ENCODE data around the gene FBXW4. TPM values are rescaled to one million over a fixed set of nuclear protein-coding genes. Genes with fewer than 3 reads are reported as not detected.
A peak's percentile ranks its signal among the peaks of the same experiment; 100 is the strongest.

Gene FBXW4
- total RNA-seq, 1 donor from 2014 or later = 29.4 TPM

GRCh38 chr10:101696632-101697031 lies 1.7 kb upstream of the FBXW4 start:
- DNase-seq (ENCODE audit: low read depth in 2 of 2) = no peak

- no peak for DNase-seq (ENCODE audit: low read depth in 2 of 2)
These were observed 477 bp upstream of the FBXW4 start for GRCh38 chr10:101695404-101695890.

GRCh38 chr10:101693978-101694673 lies 844 bp downstream of the FBXW4 start:
- peak; percentile 56 to 60 for DNase-seq (ENCODE audit: low read depth in 2 of 2)

GRCh38 chr10:101693651-101693977 lies 1.4 kb downstream of the FBXW4 start:
- DNase-seq (ENCODE audit: low read depth in 2 of 2) = peak; percentile 24 to 54

- no peak for DNase-seq (ENCODE audit: low read depth in 2 of 2)
These were observed 3.9 kb downstream of the FBXW4 start for GRCh38 chr10:101691081-101691480.

GRCh38 chr10:101690461-101690860 lies 4.5 kb downstream of the FBXW4 start:
- no peak for DNase-seq (ENCODE audit: low read depth in 2 of 2)

GRCh38 chr10:101687071-101687658 lies 7.8 kb downstream of the FBXW4 start:
- no peak for DNase-seq (ENCODE audit: low read depth in 2 of 2)

DNA sequence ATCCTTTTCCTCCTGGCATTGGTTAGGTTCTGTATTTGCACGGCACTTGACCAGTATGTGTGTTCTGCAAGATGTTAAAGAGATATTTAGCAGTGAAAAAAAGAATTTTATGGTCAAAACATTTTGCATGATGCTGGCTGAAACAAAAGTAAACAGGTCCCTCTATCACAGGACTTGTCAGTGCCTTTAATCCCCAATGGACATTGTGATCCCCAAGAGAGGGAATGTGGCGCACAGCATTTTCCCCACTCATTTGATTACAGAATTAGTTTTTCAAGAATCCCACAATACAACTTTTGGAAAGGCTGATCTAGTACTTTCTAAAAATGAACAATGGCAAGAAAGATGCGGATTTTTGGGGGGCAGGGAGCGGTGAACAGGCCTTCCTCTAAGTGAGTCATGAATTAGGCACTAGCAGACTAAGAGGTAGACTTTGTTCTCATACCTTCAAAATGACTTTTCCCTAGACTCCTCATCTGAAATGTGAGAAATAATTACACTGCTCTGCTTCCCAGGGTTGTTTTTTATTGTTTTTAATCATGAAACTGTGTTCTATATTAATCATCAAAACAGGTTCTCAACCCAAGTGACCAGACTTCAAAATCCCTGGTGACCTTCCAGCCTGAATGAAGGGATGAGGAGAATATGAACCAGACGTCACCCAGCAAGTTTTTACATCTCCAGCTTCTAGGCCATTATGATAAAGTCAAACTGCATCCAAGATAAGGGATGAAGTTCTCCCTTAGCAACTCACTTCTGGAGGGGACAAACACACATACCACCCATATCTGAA lies 8.6 kb downstream of the FBXW4 start:
- DNase-seq (ENCODE audit: low read depth in 2 of 2) = peak in 1 of 2 donors; percentile 8

DNA sequence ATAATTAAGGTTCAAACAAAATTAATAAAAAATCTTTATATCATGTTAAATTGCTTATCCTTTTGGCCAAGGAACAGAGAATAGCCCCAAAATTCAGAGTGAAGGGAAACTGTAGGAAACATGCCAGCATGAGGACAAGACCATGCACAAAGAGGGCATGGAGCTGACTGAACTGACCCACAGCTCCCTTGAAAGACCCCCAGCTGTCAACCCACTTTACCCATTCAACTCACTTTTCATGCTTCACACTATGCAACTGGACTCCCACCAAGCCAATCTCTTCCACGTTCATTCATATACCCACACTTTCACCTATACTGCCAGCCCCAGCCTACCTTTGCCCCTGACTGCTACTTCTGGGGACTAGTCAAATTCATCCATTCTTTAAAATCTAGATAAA lies 10.2 kb downstream of the FBXW4 start:
- DNase-seq (ENCODE audit: low read depth in 2 of 2) = no peak

DNA sequence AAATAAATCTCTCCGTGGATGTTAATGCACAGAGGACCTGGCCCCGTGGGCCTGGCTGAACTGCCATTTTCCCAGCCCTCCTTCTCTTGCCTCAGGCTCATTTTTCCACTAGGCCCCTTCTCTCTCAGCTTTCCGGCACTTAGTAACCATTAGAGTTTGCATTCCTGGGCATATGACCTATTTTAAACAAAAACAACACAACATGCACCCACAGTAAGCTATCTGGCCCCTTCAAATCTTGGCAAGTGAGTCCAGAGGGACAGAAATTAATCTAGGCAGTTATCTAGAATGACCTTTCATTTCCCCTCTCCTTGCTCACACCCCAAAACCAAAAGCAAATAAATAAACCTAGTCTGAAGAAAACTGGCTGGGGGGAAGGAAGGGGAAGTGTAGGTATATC lies 11.7 kb downstream of the FBXW4 start:
- DNase-seq (ENCODE audit: low read depth in 2 of 2) = no peak

GRCh38 chr10:101682172-101682825 lies 12.7 kb downstream of the FBXW4 start:
- peak; percentile 20 to 32 for DNase-seq (ENCODE audit: low read depth in 2 of 2)

DNA sequence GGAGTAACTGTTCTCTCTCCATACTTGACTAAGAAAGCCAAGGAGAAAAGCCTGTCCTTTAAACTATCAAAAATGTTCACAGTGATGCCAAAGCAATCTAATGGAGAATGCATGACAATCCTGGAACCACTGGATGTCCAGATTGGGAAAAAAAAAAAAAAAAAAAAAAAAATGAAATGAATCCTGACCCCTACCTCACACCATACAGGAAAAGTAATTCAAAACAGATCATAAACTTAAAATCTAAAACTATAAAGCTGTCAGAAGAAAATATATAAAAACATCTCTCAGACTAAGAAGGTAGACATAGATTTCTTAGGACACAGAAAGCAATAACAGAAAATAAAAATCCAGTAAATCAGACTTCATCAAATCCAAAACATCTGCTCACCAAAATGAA lies 18.4 kb downstream of the FBXW4 start:
- DNase-seq (ENCODE audit: low read depth in 2 of 2) = peak in 1 of 2 donors; percentile 9

- no peak for DNase-seq (ENCODE audit: low read depth in 2 of 2)
These were observed 19.9 kb downstream of the FBXW4 start for GRCh38 chr10:101675115-101675514.

DNA sequence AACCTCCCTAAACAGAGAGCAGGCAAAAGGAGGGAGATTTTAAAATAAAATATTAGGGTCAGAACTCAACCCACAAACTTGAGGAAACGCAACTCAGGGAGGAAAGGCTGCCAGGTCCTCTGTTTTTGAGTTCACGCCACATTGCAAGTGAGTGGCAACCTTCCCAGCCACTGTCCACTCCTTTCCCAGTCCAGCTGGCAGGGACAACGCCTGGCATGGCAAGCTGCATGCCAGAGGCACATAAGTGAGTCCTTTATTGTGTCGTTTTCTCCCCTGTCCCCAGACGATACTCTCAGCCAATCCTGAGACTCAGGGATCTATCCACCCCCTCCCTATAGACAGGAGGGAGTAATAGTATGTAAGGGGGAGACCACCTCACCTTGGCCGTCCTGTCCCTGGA lies 22.4 kb downstream of the FBXW4 start:
- DNase-seq (ENCODE audit: low read depth in 2 of 2) = no peak

DNA sequence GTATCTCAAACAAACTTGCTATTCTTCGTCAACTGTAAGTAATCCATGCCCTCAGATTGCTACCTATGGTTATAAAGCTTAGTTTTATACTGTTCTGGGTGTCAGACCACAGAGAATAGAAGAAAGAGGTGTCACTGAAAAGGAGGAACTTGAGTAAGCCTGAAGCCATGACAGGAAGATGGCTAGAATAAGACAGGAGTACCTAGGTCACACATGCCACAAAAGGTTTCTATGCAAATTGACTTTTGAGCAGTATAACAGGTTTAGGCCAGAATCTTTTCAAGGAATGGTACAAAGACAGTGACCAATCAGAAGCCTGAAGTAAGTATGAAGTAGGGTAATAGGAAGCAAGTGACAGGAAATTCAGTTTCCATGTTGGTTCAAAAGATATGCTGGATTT lies 23.5 kb downstream of the FBXW4 start:
- DNase-seq (ENCODE audit: low read depth in 2 of 2) = no peak

- no peak for DNase-seq (ENCODE audit: low read depth in 2 of 2)
These were observed 24.3 kb downstream of the FBXW4 start for GRCh38 chr10:101670635-101671034.

DNA sequence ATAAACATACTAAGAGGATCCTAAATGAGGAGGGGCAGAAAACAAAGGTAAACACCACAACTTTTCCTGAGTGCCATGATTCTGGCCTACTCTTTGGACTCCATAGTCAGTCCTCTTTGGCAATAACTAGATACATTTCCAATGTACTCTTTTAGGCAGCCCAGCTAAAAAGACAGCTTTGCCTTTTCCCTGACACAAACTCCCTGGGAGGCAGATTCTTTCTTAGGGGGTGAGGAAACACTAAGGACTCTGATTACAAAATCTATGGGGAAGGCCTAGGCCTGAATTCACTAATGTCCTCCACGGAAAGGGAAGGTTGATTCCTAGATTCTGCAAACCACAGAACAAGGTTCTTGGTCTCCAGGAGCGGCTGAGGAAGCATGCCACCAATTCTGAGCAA lies 25.8 kb downstream of the FBXW4 start:
- DNase-seq (ENCODE audit: low read depth in 2 of 2) = no peak

- DNase-seq (ENCODE audit: low read depth in 2 of 2) = no peak
These were observed 26.4 kb downstream of the FBXW4 start for GRCh38 chr10:101668566-101668965.

- DNase-seq (ENCODE audit: low read depth in 2 of 2) = no peak
These were observed 28.9 kb downstream of the FBXW4 start for GRCh38 chr10:101666083-101666482.

DNA sequence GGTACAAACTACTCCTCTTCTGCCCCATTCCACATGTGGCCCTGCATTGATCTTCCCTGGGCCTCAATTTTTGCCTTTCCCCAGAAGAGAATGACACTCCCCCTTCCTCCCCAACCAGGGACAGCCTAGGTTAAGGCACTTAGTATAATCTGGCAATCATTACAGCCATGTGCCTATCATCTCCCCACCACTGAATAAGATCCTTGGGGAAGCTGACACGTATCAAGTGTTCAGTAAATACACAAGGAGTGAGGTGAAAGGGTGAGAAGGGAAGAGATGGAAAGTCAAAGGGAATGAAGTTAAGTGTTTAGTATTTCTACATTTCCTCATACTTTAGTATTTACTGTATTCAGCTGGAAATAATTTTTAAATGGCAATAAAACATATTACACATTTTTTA lies 31.9 kb downstream of the FBXW4 start:
- DNase-seq (ENCODE audit: low read depth in 2 of 2) = no peak

DNA sequence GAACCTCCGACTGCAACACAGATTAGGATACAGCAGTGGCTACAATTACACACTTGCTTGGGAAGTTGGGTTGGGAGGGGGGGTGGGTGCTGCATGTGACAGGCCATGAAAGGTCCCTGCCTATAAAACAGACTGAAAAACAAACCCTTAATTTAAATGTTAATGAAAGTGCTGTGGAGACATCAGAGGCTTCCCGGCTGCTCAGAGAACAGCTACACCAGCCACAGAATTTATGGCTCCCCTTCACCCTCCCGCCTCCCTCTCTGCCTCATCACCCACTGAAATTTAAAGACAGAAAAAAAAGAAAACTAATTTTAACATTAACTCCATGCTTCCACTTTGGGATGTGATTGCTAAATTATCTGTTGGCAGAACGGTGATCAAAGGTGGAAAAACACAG lies 34.7 kb downstream of the FBXW4 start:
- no peak for DNase-seq (ENCODE audit: low read depth in 2 of 2)

DNA sequence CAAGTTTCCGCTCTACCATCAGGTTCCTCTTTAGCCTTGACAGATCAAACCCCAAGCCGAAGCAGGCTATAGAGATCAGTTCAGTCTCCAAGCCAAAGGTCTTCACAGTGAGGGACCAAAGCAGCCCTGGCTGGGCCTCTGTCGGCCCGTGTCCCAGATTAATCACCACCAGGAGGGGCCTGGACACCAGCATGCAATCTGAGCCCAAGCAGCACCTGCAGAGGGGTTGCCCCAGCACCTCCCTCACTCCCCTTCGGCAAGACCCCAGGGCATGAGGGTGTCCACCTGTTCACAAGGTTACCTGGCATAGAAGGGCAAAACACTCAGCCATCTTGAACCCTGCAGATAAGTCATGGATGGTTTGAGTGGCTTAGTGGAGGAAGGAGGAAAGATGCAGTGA lies 36.0 kb downstream of the FBXW4 start:
- no peak for DNase-seq (ENCODE audit: low read depth in 2 of 2)
